Esophagus squamous epithelium (tissue), 5 donors: ENCODE data around the gene LRIG1. TPM values are rescaled to one million over a fixed set of nuclear protein-coding genes. Genes with fewer than 3 reads are reported as not detected.

Experiments
- DNase-seq: peaks from one replicate; lab custom pipeline; 2025; lab: John Stamatoyannopoulos, UW
- H3K27ac ChIP-seq, 4 donors: fragments of 200-600 bp; sonication (generic); one replicate each; pipeline ENCODE4 v1.5.1; 2016 to 2019; ENCODE audit warnings: mild to moderate bottlenecking in 1 of 4
- H3K27me3 ChIP-seq, 4 donors: fragments of 200-600 bp; sonication (generic); 1 replicate in 3 of 4; 2 replicates in 1 of 4; pipeline versions ENCODE4 v1.5.1 to v1.6.0; 2017 to 2021; ENCODE audit warnings: antibody characterized with exemption in 1 of 4
- H3K36me3 ChIP-seq, 3 donors: fragments of 200-600 bp; sonication (generic); one replicate each; pipeline ENCODE4 v1.5.1; 2016 to 2019
- H3K4me1 ChIP-seq, 3 donors: fragments of 200-600 bp; sonication (generic); one replicate each; pipeline ENCODE4 v1.5.1; 2017 to 2019
- H3K4me3 ChIP-seq, 4 donors: fragments of 200-600 bp; sonication (generic); 1 replicate in 3 of 4; 2 replicates in 1 of 4; pipeline ENCODE4 v1.5.1; 2016 to 2019; ENCODE audit warnings: mild to moderate bottlenecking in 2 of 4, moderate library complexity in 1 of 4
- H3K9me3 ChIP-seq, 3 donors: fragments of 200-600 bp; sonication (generic); one replicate each; pipeline ENCODE4 v1.5.1; 2016 to 2019
- POLR2A ChIP-seq, 4 donors: fragments of 450-650 bp; IDR thresholded peaks; one replicate each; pipeline ENCODE4 v1.6.1; 2017; ENCODE audit warnings: antibody characterized with exemption in 4 of 4, mild to moderate bottlenecking in 4 of 4, moderate library complexity in 3 of 4
- WGBS, 2 donors: methylation state at CpG; one replicate each; pipeline ENCODE4 v1.1.5; 2018; 5-methylcytosine and 5-hydroxymethylcytosine counted together
- intact Hi-C: fragments of 100-400 bp; cut with DNase I; formaldehyde crosslinking; loops from one replicate; pipeline ENCODE4 v1.15.0; 2022
- total RNA-seq, 4 donors: library from RNA; depleted of rRNA; stranded (reverse); fragments of >200 nt; gene quantifications; one replicate each; pipeline ENCODE4 v1.1.0, GENCODE V29; 2016
- TF ChIP-seq, protein P1 (sequence below), 6 experiments: fragments of 450-650 bp in 4 of 6; fragments of 200-600 bp in 2 of 6; sonication (generic) in 2 of 6; IDR thresholded peaks; one replicate each; pipeline ENCODE4 v1.5.1; 2016 to 2019; ENCODE audit warnings: antibody characterized with exemption in 6 of 6, mild to moderate bottlenecking in 4 of 6, moderate library complexity in 4 of 6
- donor health status: DM: yes; HTN: yes; CAD: no.

The LRIG1 gene
- total RNA-seq, 4 donors from 2014 or later: 7.5 to 30.5 (median 15.1) TPM

DNA sequence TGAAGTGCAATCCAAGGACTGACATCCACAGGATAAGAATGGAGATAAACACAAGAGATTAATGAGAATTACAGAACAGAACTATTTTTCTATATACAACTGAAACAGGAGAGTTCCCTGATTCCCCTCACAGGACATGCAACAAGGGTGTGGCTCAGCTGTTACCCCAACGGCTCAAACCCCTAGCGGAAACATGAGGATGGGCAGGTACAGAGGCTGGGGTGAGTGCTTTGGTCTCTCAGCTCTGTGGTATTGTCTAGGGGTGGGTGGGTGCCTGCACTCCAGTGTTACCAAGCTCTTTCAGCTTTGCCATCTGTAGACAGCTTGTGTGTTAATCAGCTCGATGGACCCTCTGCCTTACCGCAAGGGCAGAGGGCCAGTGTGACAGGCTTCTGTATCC is 17.8 kb upstream of the LRIG1 start:
- intact Hi-C loops: no loop called here
- TF ChIP-seq, protein P1, sequence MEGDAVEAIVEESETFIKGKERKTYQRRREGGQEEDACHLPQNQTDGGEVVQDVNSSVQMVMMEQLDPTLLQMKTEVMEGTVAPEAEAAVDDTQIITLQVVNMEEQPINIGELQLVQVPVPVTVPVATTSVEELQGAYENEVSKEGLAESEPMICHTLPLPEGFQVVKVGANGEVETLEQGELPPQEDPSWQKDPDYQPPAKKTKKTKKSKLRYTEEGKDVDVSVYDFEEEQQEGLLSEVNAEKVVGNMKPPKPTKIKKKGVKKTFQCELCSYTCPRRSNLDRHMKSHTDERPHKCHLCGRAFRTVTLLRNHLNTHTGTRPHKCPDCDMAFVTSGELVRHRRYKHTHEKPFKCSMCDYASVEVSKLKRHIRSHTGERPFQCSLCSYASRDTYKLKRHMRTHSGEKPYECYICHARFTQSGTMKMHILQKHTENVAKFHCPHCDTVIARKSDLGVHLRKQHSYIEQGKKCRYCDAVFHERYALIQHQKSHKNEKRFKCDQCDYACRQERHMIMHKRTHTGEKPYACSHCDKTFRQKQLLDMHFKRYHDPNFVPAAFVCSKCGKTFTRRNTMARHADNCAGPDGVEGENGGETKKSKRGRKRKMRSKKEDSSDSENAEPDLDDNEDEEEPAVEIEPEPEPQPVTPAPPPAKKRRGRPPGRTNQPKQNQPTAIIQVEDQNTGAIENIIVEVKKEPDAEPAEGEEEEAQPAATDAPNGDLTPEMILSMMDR (IDR thresholded peaks at IDR 0.05): no peak
- TF ChIP-seq POLR2A (IDR thresholded peaks at IDR 0.05): no peak
- WGBS, 2 donors: 57 to 79% methylated on average over 2 to 3 of the region's 4 CpGs

DNA sequence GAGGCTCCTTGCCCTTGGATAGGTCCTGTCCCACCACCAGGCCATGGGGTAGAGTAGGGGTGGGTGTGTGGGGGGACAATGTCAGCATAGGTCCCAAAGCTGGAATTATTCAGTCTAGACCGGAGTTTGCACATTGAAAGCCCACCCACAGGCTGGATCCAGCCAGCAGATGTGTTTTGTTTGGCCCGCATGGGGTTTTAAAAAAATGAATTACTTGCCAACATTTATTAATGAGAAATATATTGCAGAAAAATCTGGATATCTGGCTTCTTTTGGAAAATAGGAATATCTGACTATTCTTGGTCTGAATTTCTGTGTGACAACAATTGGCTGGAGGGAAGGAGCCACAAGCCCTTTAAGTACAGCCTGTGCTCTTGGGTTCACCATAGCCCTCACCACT is 17.3 kb upstream of the LRIG1 start:
- Histone ChIP-seq H3K36me3 (no peaks in the 10 kb centered on the region), H3K4me1 (no peaks in the 10 kb centered on the region), H3K9me3 (no peaks in the 10 kb centered on the region), H3K4me3 (no peak overlapping the region), H3K27me3 (no peaks in the 10 kb centered on the region), H3K27ac (no peak overlapping the region)
- WGBS, 2 donors: 78 to 79% methylated on average over 2 of the region's 2 CpGs
- intact Hi-C loops: no loop called here
- no peak for DNase-seq
- TF ChIP-seq, protein P1 (IDR thresholded peaks at IDR 0.05): no peak
- TF ChIP-seq POLR2A (IDR thresholded peaks at IDR 0.05): no peak

More for the DNA sequence above, 17.8 kb upstream of the LRIG1 start:
- H3K27me3 ChIP-seq: no peaks in the 10 kb centered on the region
- H3K27ac ChIP-seq: no peak overlapping the region
- H3K4me1 ChIP-seq: no peaks in the 10 kb centered on the region
- H3K36me3 ChIP-seq: no peaks in the 10 kb centered on the region
- no peaks in the 10 kb centered on the region for H3K9me3 ChIP-seq
- no peak for DNase-seq
- H3K4me3 ChIP-seq: no peak overlapping the region

DNA sequence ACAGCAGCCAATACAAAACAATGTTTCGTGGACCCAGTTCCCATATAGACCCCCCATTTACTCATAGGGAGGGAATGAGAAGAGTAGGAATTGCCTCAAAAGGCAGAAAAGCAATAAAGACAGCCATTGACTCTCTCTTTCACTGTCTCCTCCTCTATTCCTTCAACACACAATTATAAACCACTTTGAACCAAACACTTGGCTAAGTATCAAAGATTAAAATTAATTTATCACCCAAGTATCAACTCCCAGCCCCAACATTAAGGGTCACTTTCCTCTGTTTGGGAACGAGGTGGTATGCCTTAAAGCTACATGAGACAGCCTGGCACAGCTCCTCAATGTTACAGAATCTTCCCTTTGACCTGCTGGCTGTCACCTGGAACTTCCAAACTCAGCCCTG is 16.4 kb upstream of the LRIG1 start:
- no peaks in the 10 kb centered on the region for H3K36me3 ChIP-seq
- H3K4me1 ChIP-seq: no peaks in the 10 kb centered on the region
- no peak overlapping the region for H3K4me3 ChIP-seq
- no peak for DNase-seq
- intact Hi-C loops: no loop called here
- TF ChIP-seq POLR2A (IDR thresholded peaks at IDR 0.05): no peak
- no peaks in the 10 kb centered on the region for H3K27me3 ChIP-seq
- 47 to 58% methylated on average over 2 of the region's 2 CpGs for WGBS, 2 donors
- no peak overlapping the region for H3K27ac ChIP-seq
- H3K9me3 ChIP-seq: no peaks in the 10 kb centered on the region

DNA sequence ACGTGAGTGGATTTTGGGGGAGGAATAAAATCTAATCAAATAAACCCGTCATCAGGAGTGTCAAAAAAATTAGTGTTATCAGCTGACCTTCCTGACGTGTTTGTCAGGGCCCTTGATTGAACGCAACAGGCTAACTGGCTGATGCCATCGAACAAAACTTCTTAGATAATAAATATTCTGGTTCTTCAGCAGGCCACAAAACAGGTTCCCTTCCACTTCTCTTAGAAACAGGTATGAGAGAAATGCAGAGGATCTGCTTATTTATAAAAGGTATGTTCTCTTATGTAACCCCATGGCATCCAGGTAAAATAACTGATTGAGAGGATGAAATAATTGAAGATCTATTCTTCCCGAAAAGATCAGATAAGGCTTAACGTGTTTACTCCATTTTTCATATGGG is 7.6 kb upstream of the LRIG1 start:
- intact Hi-C loops: no loop called here
- no peaks in the 10 kb centered on the region for H3K9me3 ChIP-seq
- DNase-seq: no peak
- no peaks in the 10 kb centered on the region for H3K27me3 ChIP-seq
- 76 to 78% methylated on average over 7 of the region's 7 CpGs for WGBS, 2 donors
- no peak overlapping the region for H3K27ac ChIP-seq
- no peaks in the 10 kb centered on the region for H3K4me1 ChIP-seq
- no peak overlapping the region for H3K4me3 ChIP-seq
- no peaks in the 10 kb centered on the region for H3K36me3 ChIP-seq
- no peak for TF ChIP-seq POLR2A (IDR thresholded peaks at IDR 0.05)
- TF ChIP-seq, protein P1 (IDR thresholded peaks at IDR 0.05): no peak

DNA sequence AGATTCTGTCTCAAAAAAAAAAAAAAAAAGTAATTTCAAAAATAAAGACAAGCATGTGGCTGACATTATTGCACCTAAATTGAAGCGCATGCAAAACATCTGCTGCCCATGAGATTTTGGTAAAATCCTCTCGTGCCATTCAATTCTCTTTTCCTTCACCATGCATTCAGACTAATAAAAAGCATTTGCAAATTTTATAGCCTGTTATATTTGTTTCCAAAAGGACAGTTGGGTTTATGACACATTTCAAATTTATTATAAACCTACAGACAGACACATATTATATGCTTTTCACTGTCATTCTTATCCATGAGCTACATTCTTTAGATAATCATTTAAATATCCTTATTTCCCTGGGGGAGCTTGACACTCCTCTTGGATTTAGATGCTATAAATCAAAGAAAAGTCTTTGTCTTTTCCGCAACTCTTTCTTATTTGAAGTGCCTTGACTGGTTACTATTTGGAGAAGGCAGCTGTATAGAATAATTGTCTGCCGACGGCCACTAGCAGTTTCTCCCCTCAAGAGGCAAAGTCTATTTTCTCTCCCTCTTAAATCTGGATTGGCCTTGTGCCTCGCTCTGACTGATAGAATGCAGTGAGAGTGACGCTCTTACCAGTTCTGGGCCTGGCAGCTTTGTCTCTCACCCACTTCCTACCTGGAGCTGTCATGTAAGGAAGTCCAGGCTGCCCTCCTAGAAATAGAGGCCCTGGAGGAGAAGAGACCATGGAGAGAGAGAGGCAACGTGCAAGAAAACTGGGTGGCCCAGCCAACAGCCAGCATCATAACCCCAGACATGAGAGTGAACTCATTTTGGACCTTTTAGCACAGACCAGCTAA is 6.8 kb upstream of the LRIG1 start:
- 80 to 91% methylated on average over 7 to 8 of the region's 8 CpGs for WGBS, 2 donors
- no peak overlapping the region for H3K27ac ChIP-seq
- TF ChIP-seq POLR2A (IDR thresholded peaks at IDR 0.05): no peak
- TF ChIP-seq, protein P1 (IDR thresholded peaks at IDR 0.05): no peak

More for the DNA sequence above, 6.8 kb upstream of the LRIG1 start:
- H3K4me3 ChIP-seq: no peak overlapping the region
- DNase-seq: no peak
- no peaks in the 10 kb centered on the region for H3K27me3 ChIP-seq
- intact Hi-C loops: no loop called here
- no peaks in the 10 kb centered on the region for H3K36me3 ChIP-seq
- H3K4me1 ChIP-seq: no peaks in the 10 kb centered on the region
- no peaks in the 10 kb centered on the region for H3K9me3 ChIP-seq
